HepG2 (cell line): Measurements from ENCODE around the gene GNA15. TPM values are rescaled to one million over a fixed set of nuclear protein-coding genes. Genes with fewer than 3 reads are reported as not detected.

Experiments
- ATAC-seq: fragments of 200-7000 bp; cut with Tn5 transposase; 3 replicates; pipeline ENCODE4 v1.9.1; 2020; ENCODE audit warnings: mild to moderate bottlenecking, moderate library complexity
- BruUV-seq: library from RNA; stranded (reverse); fragments of 400-500 nt; replicated peaks from 2 replicates; lab custom pipeline; 2021; lab: Mats Ljungman, UMichigan
- CTCF ChIA-PET: fragments of 300-600 bp; formaldehyde crosslinking; extraction: SDS; loops from one replicate; lab custom pipeline; 2021; ENCODE audit warnings: low total read pairs, inconsistent platforms, low intra/inter-chr PET ratio; lab: Yijun Ruan, JAX
- POLR2A ChIA-PET: fragments of 350-600 bp; sonication (Branson Sonifier 250); formaldehyde crosslinking; loops from one replicate; lab custom pipeline; 2020; ENCODE audit warnings: antibody characterized with exemption, inconsistent platforms; lab: Yijun Ruan, JAX
- DNase-seq: peaks from one replicate; pipeline ENCODE4 v3.0.0-alpha.2; 2015; ENCODE audit warnings: low spot score
- FAIRE-seq: peaks from 3 replicates; lab custom pipeline; 2011; peaks lifted over from hg19 to GRCh38; lab: Jason Lieb, UNC
- H2AFZ ChIP-seq: one replicate; pipeline ENCODE4 v1.6.1; 2011; ENCODE audit warnings: low read length, inconsistent platforms
- H3K27ac ChIP-seq: fragments of 300-600 bp; 3 replicates; pipeline ENCODE4 v1.8.0; 2011; ENCODE audit warnings: mixed run types, mild to moderate bottlenecking, mixed read lengths, low read length, inconsistent platforms; ENCODE audit not compliant: insufficient read depth; ENCODE audit errors: extremely low read length
- H3K27me3 ChIP-seq, 2 experiments: fragments of 200-600 bp in 1 of 2; 2 replicates in 1 of 2; 3 replicates in 1 of 2; pipeline versions ENCODE4 v1.6.0 to v1.8.0; 2011; ENCODE audit warnings: low read length in 2 of 2, mild to moderate bottlenecking in 2 of 2, moderate library complexity in 2 of 2, inconsistent platforms in 1 of 2; ENCODE audit not compliant: insufficient read depth in 2 of 2, control insufficient read depth in 1 of 2
- H3K36me3 ChIP-seq, 2 experiments: fragments of 200-600 bp in 1 of 2; replicated peaks in 1 of 2; 2 replicates in 1 of 2; 3 replicates in 1 of 2; pipeline versions ENCODE4 v1.5.1 to v1.8.0; 2011; ENCODE audit warnings: low read length in 2 of 2, inconsistent platforms in 1 of 2; ENCODE audit not compliant: insufficient read depth in 2 of 2, control insufficient read depth in 1 of 2
- H3K4me1 ChIP-seq: 2 replicates; pipeline ENCODE4 v1.5.1; 2012; ENCODE audit warnings: low read length, inconsistent platforms; ENCODE audit not compliant: insufficient read depth
- H3K4me2 ChIP-seq: 2 replicates; pipeline ENCODE4 v1.6.0; 2011; ENCODE audit warnings: low read depth, low read length, inconsistent platforms
- H3K4me3 ChIP-seq, 3 experiments: fragments of 200-600 bp in 1 of 3; sonication (generic), shearing (Covaris generic) in 1 of 3; replicated peaks in 1 of 3; 2 replicates each; pipeline ENCODE4 v1.5.1; 2011 to 2016; ENCODE audit warnings: low read length in 3 of 3, inconsistent platforms in 2 of 3, low read depth in 2 of 3, mild to moderate bottlenecking in 2 of 3, control low read depth in 1 of 3, mixed read lengths in 1 of 3; ENCODE audit not compliant: insufficient read depth in 1 of 3
- H3K79me2 ChIP-seq: one replicate; pipeline ENCODE4 v1.6.1; 2011; ENCODE audit warnings: low read length, inconsistent platforms; ENCODE audit not compliant: insufficient read depth
- H3K9ac ChIP-seq: 2 replicates; pipeline ENCODE4 v1.6.0; 2011; ENCODE audit warnings: mild to moderate bottlenecking, low read depth, low read length, inconsistent platforms; ENCODE audit not compliant: insufficient read depth
- H3K9me3 ChIP-seq: 2 replicates; pipeline ENCODE4 v1.5.1; 2012; ENCODE audit warnings: mild to moderate bottlenecking, low read length
- H4K20me1 ChIP-seq: 2 replicates; pipeline ENCODE4 v1.6.0; 2011; ENCODE audit warnings: inconsistent platforms, mild to moderate bottlenecking, low read length, moderate library complexity; ENCODE audit not compliant: insufficient read depth
- BORCS8-MEF2B ChIP-seq: sonication (generic); formaldehyde crosslinking; IDR thresholded peaks from 2 replicates; pipeline ENCODE4 v1.8.0; 2022; ENCODE audit warnings: mild to moderate bottlenecking, missing genetic modification reagents
- ELK4 ChIP-seq: sonication (generic); formaldehyde crosslinking; IDR thresholded peaks from 2 replicates; pipeline ENCODE4 v1.9.0; 2021; ENCODE audit warnings: missing genetic modification reagents, borderline replicate concordance
- ETV6 ChIP-seq: sonication (generic); formaldehyde crosslinking; conservative IDR thresholded peaks from 2 replicates; pipeline ENCODE4 v1.4.0; 2020; ENCODE audit warnings: missing genetic modification reagents
- MAF1 ChIP-seq: sonication (generic); formaldehyde crosslinking; IDR thresholded peaks from 2 replicates; pipeline ENCODE4 v1.5.0; 2020; ENCODE audit warnings: missing genetic modification reagents, borderline replicate concordance
- PAWR ChIP-seq: sonication (generic); formaldehyde crosslinking; IDR thresholded peaks from 2 replicates; pipeline ENCODE4 v1.4.0; 2020; ENCODE audit warnings: missing genetic modification reagents, mild to moderate bottlenecking, borderline replicate concordance
- RXRB ChIP-seq: IDR thresholded peaks from 2 replicates; pipeline ENCODE4 v1.6.1; 2016; ENCODE audit warnings: borderline replicate concordance, missing genetic modification reagents, missing compliant biosample characterization
- SMAD3 ChIP-seq: sonication (generic); formaldehyde crosslinking; IDR thresholded peaks from 2 replicates; pipeline ENCODE4 v1.4.0; 2020; ENCODE audit warnings: missing genetic modification reagents
- ZBTB7B ChIP-seq: sonication (generic); formaldehyde crosslinking; IDR thresholded peaks from 2 replicates; pipeline ENCODE4 v1.4.0; 2020; ENCODE audit warnings: missing genetic modification reagents
- ZFP36L1 ChIP-seq: sonication (generic); formaldehyde crosslinking; IDR thresholded peaks from 2 replicates; pipeline ENCODE4 v1.8.0; 2022; ENCODE audit warnings: mild to moderate bottlenecking, missing genetic modification reagents, moderate library complexity
- WGBS: methylation state at CpG from one replicate; pipeline ENCODE4 v1.1.6; 2017; ENCODE audit warnings: low lambda C conversion rate; 5-methylcytosine and 5-hydroxymethylcytosine counted together
- in situ Hi-C: cut with HindIII; loops from 2 replicates; pipeline ENCODE4 v1.10.0; 2017; ENCODE audit warnings: low pct_unique_long_range_greater_than_20kb; ENCODE audit not compliant: extremely low pct_ligation_motif_present
- intact Hi-C: fragments of 100-400 bp; cut with micrococcal nuclease; formaldehyde crosslinking; loops from one replicate; pipeline ENCODE4 v1.10.0; 2022; ENCODE audit not compliant: unreplicated experiment
- polyA plus RNA-seq, 8 experiments: library from polyadenylated mRNA; depleted of rRNA in 3 of 8; stranded (reverse) in 7 of 8; unstranded in 1 of 8; fragments of >200 nt; fragmentation: Illumina TruSeq in 4 of 8; extraction: Trizol in 4 of 8; gene quantifications; 2 replicates each; pipeline versions ENCODE4 v1.2.1 to v1.2.3, GENCODE V29; 2011 to 2016; ENCODE audit warnings: low read depth in 4 of 8, missing spikeins in 1 of 8, mixed read lengths in 1 of 8; ENCODE audit not compliant: insufficient read depth in 1 of 8
- total RNA-seq, 5 experiments: library from RNA; depleted of rRNA; stranded (reverse); fragments of >200 nt; fragmentation: Illumina TruSeq; extraction: Trizol; gene quantifications; 2 replicates each; pipeline ENCODE4 v1.2.3, GENCODE V29; 2016; ENCODE audit warnings: low read depth in 1 of 5
- TF ChIP-seq, protein P1 (sequence below): sonication (generic); formaldehyde crosslinking; IDR thresholded peaks from 2 replicates; pipeline ENCODE4 v1.4.0; 2020; ENCODE audit warnings: missing genetic modification reagents

The GNA15 gene
- total and polyA plus RNA-seq, 2 of the 13 experiments (the other 11 are each of a cell fraction or from before 2014, with no cell fraction given) = not detected

DNA sequence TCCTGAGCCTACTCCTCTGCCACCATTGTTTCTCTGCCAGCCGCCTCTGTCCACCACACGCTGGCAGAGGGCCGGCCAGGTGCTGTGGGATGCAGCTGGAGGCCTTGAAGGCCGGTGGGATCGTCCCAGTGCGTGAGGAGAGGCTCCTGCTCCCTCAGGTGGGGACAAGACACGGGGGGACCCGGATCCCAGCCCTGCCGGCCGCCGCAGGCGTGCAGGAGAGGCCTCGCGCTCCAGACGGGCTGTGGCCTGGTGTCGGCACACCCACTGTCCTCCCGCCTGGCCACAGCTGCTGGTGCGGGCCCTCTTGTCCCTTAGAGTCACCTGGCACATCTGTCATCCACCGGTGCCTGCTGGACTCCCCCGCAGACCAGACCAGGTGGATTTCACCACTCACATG lies 18.1 kb upstream of the GNA15 start:
- in situ Hi-C loops = no loop called here
- no peak for DNase-seq

More for the DNA sequence above, 18.1 kb upstream of the GNA15 start:
- Histone ChIP-seq H3K27ac (no peak overlapping the region), H3K9ac (no peak overlapping the region), H3K27me3 (no peaks in the 10 kb centered on the region), H3K36me3 (peaks cover 7 to 11% of the 10 kb centered on the region in 2 experiments; a peak in 2 of 5 replicates), H4K20me1 (peaks cover 2% of the 10 kb centered on the region; the same call in 1 of the 2 replicates), H3K4me3 (no peak overlapping the region), H3K79me2 (no peaks in the 10 kb centered on the region), H2AFZ (no peak overlapping the region), H3K4me1 (no peaks in the 10 kb centered on the region), H3K4me2 (no peak overlapping the region), H3K9me3 (no peaks in the 10 kb centered on the region)
- no CpG with 5 or more reads among the region's 20 CpGs for whole genome bisulfite sequencing
- ATAC-seq (no peak), FAIRE-seq (no peak)
- ChIA-PET CTCF (no interaction called here), POLR2A (no interaction called here)
- no peak for TF ChIP-seq ELK4 (CRISPR knock-in tag)
- TF ChIP-seq ZBTB7B (CRISPR knock-in tag) = no peak
- no peak for TF ChIP-seq ZFP36L1 (CRISPR knock-in tag)
- no peak for TF ChIP-seq MAF1 (CRISPR knock-in tag)
- no peak for TF ChIP-seq ETV6
- TF ChIP-seq, protein P1, sequence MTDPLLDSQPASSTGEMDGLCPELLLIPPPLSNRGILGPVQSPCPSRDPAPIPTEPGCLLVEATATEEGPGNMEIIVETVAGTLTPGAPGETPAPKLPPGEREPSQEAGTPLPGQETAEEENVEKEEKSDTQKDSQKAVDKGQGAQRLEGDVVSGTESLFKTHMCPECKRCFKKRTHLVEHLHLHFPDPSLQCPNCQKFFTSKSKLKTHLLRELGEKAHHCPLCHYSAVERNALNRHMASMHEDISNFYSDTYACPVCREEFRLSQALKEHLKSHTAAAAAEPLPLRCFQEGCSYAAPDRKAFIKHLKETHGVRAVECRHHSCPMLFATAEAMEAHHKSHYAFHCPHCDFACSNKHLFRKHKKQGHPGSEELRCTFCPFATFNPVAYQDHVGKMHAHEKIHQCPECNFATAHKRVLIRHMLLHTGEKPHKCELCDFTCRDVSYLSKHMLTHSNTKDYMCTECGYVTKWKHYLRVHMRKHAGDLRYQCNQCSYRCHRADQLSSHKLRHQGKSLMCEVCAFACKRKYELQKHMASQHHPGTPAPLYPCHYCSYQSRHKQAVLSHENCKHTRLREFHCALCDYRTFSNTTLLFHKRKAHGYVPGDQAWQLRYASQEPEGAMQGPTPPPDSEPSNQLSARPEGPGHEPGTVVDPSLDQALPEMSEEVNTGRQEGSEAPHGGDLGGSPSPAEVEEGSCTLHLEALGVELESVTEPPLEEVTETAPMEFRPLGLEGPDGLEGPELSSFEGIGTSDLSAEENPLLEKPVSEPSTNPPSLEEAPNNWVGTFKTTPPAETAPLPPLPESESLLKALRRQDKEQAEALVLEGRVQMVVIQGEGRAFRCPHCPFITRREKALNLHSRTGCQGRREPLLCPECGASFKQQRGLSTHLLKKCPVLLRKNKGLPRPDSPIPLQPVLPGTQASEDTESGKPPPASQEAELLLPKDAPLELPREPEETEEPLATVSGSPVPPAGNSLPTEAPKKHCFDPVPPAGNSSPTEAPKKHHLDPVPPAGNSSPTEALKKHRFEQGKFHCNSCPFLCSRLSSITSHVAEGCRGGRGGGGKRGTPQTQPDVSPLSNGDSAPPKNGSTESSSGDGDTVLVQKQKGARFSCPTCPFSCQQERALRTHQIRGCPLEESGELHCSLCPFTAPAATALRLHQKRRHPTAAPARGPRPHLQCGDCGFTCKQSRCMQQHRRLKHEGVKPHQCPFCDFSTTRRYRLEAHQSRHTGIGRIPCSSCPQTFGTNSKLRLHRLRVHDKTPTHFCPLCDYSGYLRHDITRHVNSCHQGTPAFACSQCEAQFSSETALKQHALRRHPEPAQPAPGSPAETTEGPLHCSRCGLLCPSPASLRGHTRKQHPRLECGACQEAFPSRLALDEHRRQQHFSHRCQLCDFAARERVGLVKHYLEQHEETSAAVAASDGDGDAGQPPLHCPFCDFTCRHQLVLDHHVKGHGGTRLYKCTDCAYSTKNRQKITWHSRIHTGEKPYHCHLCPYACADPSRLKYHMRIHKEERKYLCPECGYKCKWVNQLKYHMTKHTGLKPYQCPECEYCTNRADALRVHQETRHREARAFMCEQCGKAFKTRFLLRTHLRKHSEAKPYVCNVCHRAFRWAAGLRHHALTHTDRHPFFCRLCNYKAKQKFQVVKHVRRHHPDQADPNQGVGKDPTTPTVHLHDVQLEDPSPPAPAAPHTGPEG (CRISPR knock-in tag) = no peak
- no peak for TF ChIP-seq PAWR
- TF ChIP-seq BORCS8-MEF2B (CRISPR knock-in tag) = no peak
- no peak for TF ChIP-seq SMAD3
- TF ChIP-seq RXRB (CRISPR knock-in tag) = no peak
- no TSS peak for BruUV-seq
- intact Hi-C loops = no loop called here
